ENCODE data around the gene KCNJ14. TPM values are rescaled to one million over a fixed set of nuclear protein-coding genes. Genes with fewer than 3 reads are reported as not detected.

The KCNJ14 gene
- total and polyA plus RNA-seq, 2 of the 8 experiments (the other 6 are each of a cell fraction or from before 2014, with no cell fraction given): 0.45 to 0.89 TPM

- H4K8ac ChIP-seq (ENCODE audit: extremely low read depth, insufficient read depth, low read length): 0 out of 2 replicates have a peak overlapping the region, but pooled peaks have one; percentile 31
- no peak for FAIRE-seq
- no peak overlapping the region for H2BK5ac ChIP-seq (ENCODE audit: low read depth, low read length)
- H3K14ac ChIP-seq (ENCODE audit: insufficient read length): no peak overlapping the region
- WGBS, 2 experiments (ENCODE audit: extremely low coverage in 1 of 2, insufficient coverage in 1 of 2, insufficient read length in 1 of 2, insufficient replicate concordance in 2 of 2, low coverage in 1 of 2, low lambda C conversion rate in 2 of 2, missing lambda C conversion rate in 1 of 2): 92% methylated on average over 7 of the region's 7 CpGs; no CpG with 5 or more reads in 1 of the 2 experiments
- no peak overlapping the region for H2AK5ac ChIP-seq (ENCODE audit: low read depth, low read length)
- H3K36me3 ChIP-seq (ENCODE audit: control insufficient read depth in 2 of 4, insufficient read depth in 4 of 4, low read length in 3 of 4): peaks cover 0 to 29% (median 11%) of the 10 kb centered on the region in 4 experiments; a peak in 6 of 8 replicates
- ChIA-PET POLR2A (ENCODE audit: partially characterized antibody) (interaction anchor here (0.8 to 4.5 kb wide), 11 partner anchors 8 to 132 kb away, joined by 3 to 51 read pairs (median 6); partner anchors contain the start of gene FAM83E), CTCF (ENCODE audit: partially characterized antibody) (interaction anchor here (0.6 to 3.4 kb wide), 7 partner anchors 8 to 175 kb away, joined by 3 to 18 read pairs (median 3); partner anchors contain the start of gene KDELR1)
- no peak for DNase-seq (ENCODE audit: low read depth in 1 of 2, low spot score in 2 of 2)
- no peak overlapping the region for H3K4me3 ChIP-seq (ENCODE audit: extremely low read depth in 1 of 4, insufficient read depth in 2 of 4, low read depth in 3 of 4, low read length in 4 of 4)
- peaks cover 0 to 1% (median 0%) of the 10 kb centered on the region in 4 experiments; a peak in 1 of 7 replicates for H3K4me1 ChIP-seq (replicated peaks in 1 of 4; ENCODE audit: control insufficient read depth in 3 of 4, insufficient read depth in 4 of 4, low read length in 3 of 4)
- H2BK15ac ChIP-seq (ENCODE audit: low read length): no peak overlapping the region
- peaks cover 5% of the 10 kb centered on the region in 2 experiments for H4K20me1 ChIP-seq (replicated peaks in 1 of 2; ENCODE audit: control insufficient read depth in 1 of 2, insufficient read depth in 2 of 2, low read length in 2 of 2)
- no peaks in the 10 kb centered on the region; the same call in 1 of the 2 replicates for H3K79me1 ChIP-seq (ENCODE audit: low read depth, low read length)
- H2BK20ac ChIP-seq (ENCODE audit: low read length): no peak overlapping the region
- no peak overlapping the region for H2AFZ ChIP-seq (ENCODE audit: low read length)
- H4K5ac ChIP-seq (ENCODE audit: insufficient read length, low read depth, low read length): no peak overlapping the region
- no peak overlapping the region for H3K23ac ChIP-seq (ENCODE audit: insufficient read length)
- no peak overlapping the region for H2BK12ac ChIP-seq (ENCODE audit: low read depth, low read length)
- no peak overlapping the region; a peak in 1 of 4 replicates for H3K4me2 ChIP-seq (ENCODE audit: insufficient read depth in 1 of 2, low read depth in 2 of 2, low read length in 2 of 2)
- no peaks in the 10 kb centered on the region; a peak in 1 of 7 replicates for H3K27me3 ChIP-seq (replicated peaks in 1 of 4; ENCODE audit: control insufficient read depth in 3 of 4, extremely low read depth in 1 of 4, insufficient read depth in 3 of 4, low read length in 3 of 4)
- H3K56ac ChIP-seq (replicated peaks; ENCODE audit: insufficient read length, low read depth, low read length): no peak overlapping the region
- no peak overlapping the region for H3K18ac ChIP-seq (ENCODE audit: extremely low read depth, low read length)
- H3K4ac ChIP-seq (replicated peaks; ENCODE audit: insufficient read length, low read depth, low read length): no peak overlapping the region
- no peak overlapping the region for H3K27ac ChIP-seq (ENCODE audit: low read depth, low read length)
- H3K23me2 ChIP-seq (ENCODE audit: low read depth, low read length): peaks cover 2% of the 10 kb centered on the region; the same call in 1 of the 2 replicates
- no peaks in the 10 kb centered on the region for H3K79me2 ChIP-seq (ENCODE audit: control insufficient read depth in 1 of 2, insufficient read depth in 2 of 2, low read length in 2 of 2)
- no peak overlapping the region for H3K9ac ChIP-seq (replicated peaks in 1 of 4; ENCODE audit: extremely low read depth in 1 of 4, low read depth in 3 of 4, low read length in 3 of 4)
- no peak overlapping the region for H4K91ac ChIP-seq (replicated peaks; ENCODE audit: insufficient read length, low read length)
- no peak overlapping the region for H2BK120ac ChIP-seq (replicated peaks; ENCODE audit: low read depth, low read length)
- no peaks in the 10 kb centered on the region for H3K9me3 ChIP-seq (ENCODE audit: insufficient read depth in 2 of 2, low read depth in 1 of 2, low read length in 1 of 2)
- TF ChIP-seq POLR2AphosphoS5 (IDR thresholded peaks at IDR 0.05; ENCODE audit: low read depth, low read length): 0 out of 2 replicates have a peak, but pooled peaks have one; percentile 38
- TF ChIP-seq ATF3 (IDR thresholded peaks at IDR 0.05; ENCODE audit: insufficient read depth, low read depth, low read length): no peak
- TF ChIP-seq POU5F1 (IDR thresholded peaks at IDR 0.05; ENCODE audit: low read depth, low read length): no peak
These were observed 26.7 kb downstream of the KCNJ14 start for GRCh38 chr19:48481846-48482639.

All from H1 (cell line).